Motor neuron (in vitro differentiated cells): ENCODE results near the gene RAPGEFL1. TPM values are rescaled to one million over a fixed set of nuclear protein-coding genes. Genes with fewer than 3 reads are reported as not detected.
A peak's percentile ranks its signal among the peaks of the same experiment; 100 is the strongest.
"Not testable (repeated sequence)": the region's sequence is repeated elsewhere in the genome, so short reads cannot be mapped to it uniquely, and the experiment has no call there.

Experiments
- ATAC-seq, 8 experiments: fragments of 200-7000 bp; cut with Tn5 transposase; replicated peaks in 6 of 8; 2 replicates each; pipeline ENCODE4 v1.8.0; 2021; ENCODE audit warnings: mild to moderate bottlenecking in 8 of 8, moderate library complexity in 8 of 8
- H3K27ac ChIP-seq, 2 donors: fragments of 250-450 bp; sonication (Bioruptor Pico); 2 replicates each; pipeline ENCODE4 v1.9.0; 2021; ENCODE audit warnings: antibody characterized with exemption in 2 of 2, mild to moderate bottlenecking in 2 of 2, moderate library complexity in 1 of 2
- H3K4me1 ChIP-seq, 2 donors: fragments of 250-450 bp; sonication (Bioruptor Pico); replicated peaks in 1 of 2; 2 replicates each; pipeline ENCODE4 v1.6.1; 2021; ENCODE audit warnings: antibody characterized with exemption in 2 of 2, mild to moderate bottlenecking in 2 of 2, moderate library complexity in 1 of 2
- H3K4me3 ChIP-seq, 5 donors: fragments of 250-450 bp; sonication (Bioruptor Pico); 2 replicates each; pipeline ENCODE4 v1.9.0; 2021; ENCODE audit warnings: antibody characterized with exemption in 5 of 5, mild to moderate bottlenecking in 5 of 5, moderate library complexity in 4 of 5
- WGBS, 10 experiments: fragments of 450-650 bp; shearing (Covaris generic); methylation state at CpG; one replicate each; pipeline ENCODE4 v1.0.0; 2022; 5-methylcytosine and 5-hydroxymethylcytosine counted together
- in situ Hi-C, 9 experiments: fragments of 400-800 bp; cut with MboI; loops; one replicate each; pipeline ENCODE4 v1.15.0; 2021; ENCODE audit warnings: low sequenced_read_pairs in 9 of 9, low pct_unique_long_range_greater_than_20kb in 2 of 9; ENCODE audit not compliant: unreplicated experiment in 9 of 9
- total RNA-seq, 8 experiments: library from RNA; unstranded; fragments of 300-600 nt; gene quantifications; 2 replicates each; pipeline versions ENCODE4 v1.2.3 to v1.2.4, GENCODE V29; 2022

The RAPGEFL1 gene
- total RNA-seq, 8 experiments from 2014 or later, result 5.3 to 8.0 (median 6.7) TPM

DNA sequence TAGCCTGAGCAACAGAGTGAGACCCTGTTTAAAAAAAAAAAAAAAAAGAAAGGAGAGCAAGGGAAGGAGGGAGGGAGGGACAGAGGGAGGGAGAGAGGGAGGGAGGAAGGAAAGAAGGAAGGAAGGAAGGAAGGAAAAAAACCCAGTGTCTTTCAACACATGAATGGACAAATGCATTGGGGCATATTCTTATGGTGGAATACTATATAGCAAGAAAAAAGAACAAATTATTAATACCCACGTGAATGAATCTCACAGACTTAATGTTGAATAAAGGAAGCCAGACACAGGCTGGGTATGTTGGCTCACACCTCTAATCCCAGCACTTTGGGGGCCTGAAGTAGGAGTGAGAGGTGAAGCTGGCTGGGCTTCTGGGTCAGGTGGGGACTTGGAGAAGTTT is 20.3 kb downstream of the RAPGEFL1 start:
- Histone ChIP-seq H3K4me3 (no peak overlapping the region), H3K27ac (no peak overlapping the region), H3K4me1 (peaks cover 13 to 18% of the 10 kb centered on the region in 2 donors)
- 18 to 100% (median 67%) methylated on average over 1 of the region's 1 CpG; no CpG with 5 or more reads in 5 of the 10 experiments for WGBS, 10 experiments
- no peak for ATAC-seq
- in situ Hi-C loops, result no loop called here

DNA sequence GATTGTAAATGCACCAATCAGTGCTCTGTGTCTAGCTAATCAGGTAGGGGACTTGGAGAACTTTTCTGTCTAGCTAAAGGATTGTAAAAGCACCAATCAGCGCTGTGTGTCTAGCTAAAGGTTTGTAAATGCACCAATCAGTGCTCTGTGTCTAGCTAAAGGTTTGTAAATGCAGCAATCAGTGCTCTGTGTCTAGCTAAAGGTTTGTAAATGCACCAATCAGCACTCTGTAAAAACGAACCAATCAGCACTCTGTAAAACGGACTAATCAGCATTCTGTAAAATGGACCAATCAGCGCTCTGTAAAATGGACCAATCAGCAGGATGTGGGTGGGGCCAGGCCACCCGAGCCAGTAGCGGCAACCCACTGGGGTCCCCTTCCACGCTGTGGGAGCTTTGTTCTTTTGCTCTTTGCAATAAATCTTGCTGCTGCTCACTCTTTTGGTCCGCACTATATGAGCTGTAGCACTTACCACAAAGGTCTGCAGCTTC is 20.7 kb downstream of the RAPGEFL1 start:
- H3K27ac ChIP-seq, ATAC-seq, H3K4me3 ChIP-seq, in situ Hi-C loops: not testable (repeated sequence)
- 20 to 100% (median 72%) methylated on average over 1 to 5 of the region's 8 CpGs; no CpG with 5 or more reads in 2 of the 10 experiments for WGBS, 10 experiments
- peaks cover 13 to 18% of the 10 kb centered on the region in 2 donors for H3K4me1 ChIP-seq

DNA sequence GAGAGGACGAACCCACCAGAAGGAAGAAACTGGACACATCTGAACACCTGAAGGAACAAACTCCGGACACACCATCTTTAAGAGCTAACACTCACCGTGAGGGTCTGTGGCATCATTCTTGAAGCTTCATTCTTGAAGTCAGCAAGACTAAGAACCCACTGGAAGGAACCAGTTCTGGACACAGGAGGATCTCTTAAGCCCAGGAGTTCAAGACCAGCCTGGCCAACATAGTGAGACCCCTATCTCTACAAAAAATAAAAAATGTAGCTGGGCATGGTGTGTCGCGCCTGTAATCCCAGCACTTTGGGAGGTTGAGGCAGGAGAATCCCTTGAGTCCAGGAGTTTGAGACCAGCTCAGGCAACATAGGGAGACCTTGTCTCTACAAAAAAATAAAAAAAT is 21.3 kb downstream of the RAPGEFL1 start:
- Histone ChIP-seq H3K4me3 (no peak overlapping the region), H3K27ac (no peak overlapping the region), H3K4me1 (peaks cover 13 to 18% of the 10 kb centered on the region in 2 donors)
- no peak for ATAC-seq
- in situ Hi-C loops, result no loop called here
- 73 to 100% (median 92%) methylated on average over 1 to 5 of the region's 5 CpGs; no CpG with 5 or more reads in 2 of the 10 experiments for WGBS, 10 experiments

DNA sequence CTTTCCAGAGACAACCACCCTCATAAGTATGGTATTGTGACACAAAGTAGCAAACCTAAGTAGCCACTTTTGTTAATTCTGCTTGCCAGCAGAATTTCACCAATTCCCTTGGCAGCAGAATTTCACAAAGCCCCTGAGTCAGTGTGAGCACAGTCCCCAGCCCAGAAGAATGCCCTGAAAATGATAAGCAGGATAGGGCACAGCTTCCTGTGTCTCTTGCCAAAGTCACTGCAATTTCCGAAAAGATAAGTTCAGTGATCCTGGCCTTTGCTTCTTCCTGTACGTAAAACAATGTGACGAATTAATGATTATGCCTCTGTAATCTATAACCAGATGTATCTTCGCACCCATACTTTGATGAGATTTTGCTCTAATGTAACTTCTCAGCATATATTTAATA is 25.9 kb downstream of the RAPGEFL1 start:
- in situ Hi-C loops, result loop anchor here in 4 of 9 experiments (5.0 to 10.0 kb wide), 4 partner anchors 82 to 92 kb away; partner anchors contain the start of gene CDC6 (in 2 of the 4)
- no peak overlapping the region for H3K27ac ChIP-seq
- ATAC-seq, result no peak
- H3K4me3 ChIP-seq, result no peak overlapping the region
- H3K4me1 ChIP-seq, result no peaks in the 10 kb centered on the region
- 60 to 100% (median 97%) methylated on average over 1 to 4 of the region's 4 CpGs; no CpG with 5 or more reads in 3 of the 10 experiments for WGBS, 10 experiments

DNA sequence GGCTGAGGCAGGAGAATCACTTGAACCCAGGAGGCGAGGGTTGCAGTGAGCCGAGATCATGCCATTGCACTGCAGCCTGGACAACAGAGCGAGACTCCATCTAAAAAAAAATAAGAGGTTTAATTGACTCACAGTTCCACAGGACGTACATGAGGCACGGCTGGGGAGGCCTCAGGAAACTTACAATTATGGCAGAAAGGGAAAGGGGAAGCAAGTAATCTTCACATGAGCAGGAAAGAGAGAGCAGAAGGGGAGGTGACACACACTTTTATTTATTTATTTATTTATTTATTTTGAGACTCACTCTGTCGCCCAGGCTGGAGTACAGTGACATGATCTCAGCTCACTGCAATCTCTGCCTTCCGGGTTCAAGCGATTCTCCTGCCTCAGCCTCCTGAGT is 28.9 kb downstream of the RAPGEFL1 start:
- not testable (repeated sequence) for ATAC-seq
- in situ Hi-C loops, result loop anchor here in 2 of 9 experiments (10.0 kb wide), 2 partner anchors 79 to 89 kb away; partner anchors contain the start of gene CDC6 (in 1 of the 2)

DNA sequence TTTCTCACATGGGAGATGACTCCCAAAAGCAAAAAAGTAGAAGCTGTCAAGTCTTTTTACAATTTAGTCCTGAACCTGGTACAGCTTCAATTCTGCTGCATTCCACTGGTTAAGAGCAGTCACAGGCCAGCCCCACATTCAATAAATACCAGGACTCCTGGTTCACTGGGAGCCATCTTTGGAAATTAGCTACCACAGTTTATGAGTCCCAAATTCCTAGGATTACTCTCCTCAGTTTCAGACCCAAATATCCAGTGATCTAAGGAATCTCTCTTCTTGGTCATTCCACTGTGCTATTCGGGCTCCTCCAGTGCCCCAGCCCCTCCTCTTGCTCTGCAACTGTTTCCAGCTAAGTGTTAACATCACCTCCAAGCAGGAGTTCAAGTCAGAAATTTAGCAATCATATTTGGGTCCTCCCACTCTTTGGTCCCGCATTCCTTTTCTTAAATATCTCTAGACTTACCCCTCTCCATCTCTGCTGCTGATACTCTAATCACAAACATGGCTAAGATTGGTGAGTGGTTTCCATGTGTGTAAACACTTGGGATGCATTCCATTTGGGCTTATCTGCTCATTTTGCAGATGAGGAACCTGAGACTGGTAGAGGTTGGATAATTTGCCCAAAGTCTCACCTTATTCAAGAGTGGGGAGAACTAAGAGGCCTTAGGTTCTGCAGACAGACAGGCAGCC is 32.3 kb downstream of the RAPGEFL1 start:
- H3K27ac ChIP-seq, result no peak overlapping the region
- no peaks in the 10 kb centered on the region for H3K4me1 ChIP-seq
- no peak for ATAC-seq
- WGBS, 10 experiments, result 58 to 100% (median 74%) methylated on average over 1 to 2 of the region's 2 CpGs; no CpG with 5 or more reads in 4 of the 10 experiments
- in situ Hi-C loops, result loop anchor here in 2 of 9 experiments (10.0 kb wide), 2 partner anchors 75 to 85 kb away; partner anchors contain the start of gene CDC6 (in 1 of the 2)
- no peak overlapping the region for H3K4me3 ChIP-seq

More for the DNA sequence above, 28.9 kb downstream of the RAPGEFL1 start:
- H3K27ac ChIP-seq, H3K4me1 ChIP-seq, H3K4me3 ChIP-seq: not testable (repeated sequence)
- 71 to 100% (median 93%) methylated on average over 2 to 6 of the region's 8 CpGs; no CpG with 5 or more reads in 4 of the 10 experiments for WGBS, 10 experiments

DNA sequence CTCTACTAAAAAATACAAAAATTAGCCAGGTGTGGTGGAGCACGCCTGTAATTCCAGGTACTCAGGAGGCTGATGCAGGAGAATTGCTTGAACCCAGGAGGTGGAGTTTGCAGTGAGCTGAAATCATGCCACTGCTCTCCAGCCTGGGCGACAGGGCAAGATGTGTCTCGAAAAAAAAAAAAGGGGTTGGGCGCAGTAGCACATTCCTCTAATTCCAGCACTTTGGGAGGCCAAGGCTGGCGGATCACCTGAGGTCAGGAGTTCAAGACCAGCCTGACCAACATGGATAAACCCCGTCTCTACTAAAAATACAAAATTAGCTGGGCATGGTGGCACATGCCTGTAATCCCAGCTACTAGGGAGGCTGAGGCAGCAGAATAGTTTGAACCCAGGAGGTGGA is 36.6 kb downstream of the RAPGEFL1 start:
- H3K4me1 ChIP-seq, ATAC-seq, in situ Hi-C loops, H3K4me3 ChIP-seq, H3K27ac ChIP-seq: not testable (repeated sequence)
- 73 to 100% (median 90%) methylated on average over 2 to 5 of the region's 6 CpGs; no CpG with 5 or more reads in 6 of the 10 experiments for WGBS, 10 experiments

DNA sequence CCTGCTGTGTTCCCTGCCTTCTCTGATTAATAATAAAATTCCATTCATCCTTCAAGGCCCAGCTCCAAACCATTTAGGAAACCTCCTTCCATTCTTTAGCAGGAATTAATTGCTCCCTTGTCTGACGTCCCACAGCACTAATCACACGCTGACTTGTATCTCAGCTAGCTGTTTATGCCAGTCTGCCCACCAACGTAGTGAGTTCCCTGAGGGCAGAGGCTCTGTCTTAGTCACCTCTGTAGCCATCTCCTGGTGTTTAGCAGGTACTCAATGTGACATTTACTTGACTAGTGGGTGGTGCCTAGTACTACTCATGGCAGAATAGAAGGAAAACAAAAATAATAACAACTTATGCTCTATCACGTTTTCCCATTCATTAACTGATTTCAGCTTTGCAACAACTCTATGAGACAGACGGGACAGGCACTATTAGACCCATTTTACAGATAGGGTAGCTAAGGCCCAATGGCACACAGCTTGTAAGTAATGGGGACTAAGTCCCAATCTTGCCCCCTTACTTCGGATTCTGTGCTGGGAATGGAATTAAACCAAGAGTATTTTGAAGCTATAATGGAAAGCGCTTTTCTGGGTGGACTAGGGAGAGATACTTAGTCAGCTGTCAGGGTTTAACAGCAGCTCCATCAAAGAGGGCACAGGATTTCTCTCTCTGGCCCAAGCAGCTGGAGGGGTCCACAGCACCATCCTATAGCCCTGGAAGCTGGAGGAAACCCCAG is 40.9 kb downstream of the RAPGEFL1 start:
- H3K4me3 ChIP-seq, result peak overlapping the region; percentile 40 to 78 (median 57)
- H3K27ac ChIP-seq, result peak overlapping the region; percentile 93 to 94
- WGBS, 10 experiments, result 60 to 100% (median 74%) methylated on average over 1 to 5 of the region's 7 CpGs; no CpG with 5 or more reads in 2 of the 10 experiments
- ATAC-seq, result no peak
- in situ Hi-C loops, result no loop called here
- H3K4me1 ChIP-seq, result peaks cover 3 to 6% of the 10 kb centered on the region in 2 donors

DNA sequence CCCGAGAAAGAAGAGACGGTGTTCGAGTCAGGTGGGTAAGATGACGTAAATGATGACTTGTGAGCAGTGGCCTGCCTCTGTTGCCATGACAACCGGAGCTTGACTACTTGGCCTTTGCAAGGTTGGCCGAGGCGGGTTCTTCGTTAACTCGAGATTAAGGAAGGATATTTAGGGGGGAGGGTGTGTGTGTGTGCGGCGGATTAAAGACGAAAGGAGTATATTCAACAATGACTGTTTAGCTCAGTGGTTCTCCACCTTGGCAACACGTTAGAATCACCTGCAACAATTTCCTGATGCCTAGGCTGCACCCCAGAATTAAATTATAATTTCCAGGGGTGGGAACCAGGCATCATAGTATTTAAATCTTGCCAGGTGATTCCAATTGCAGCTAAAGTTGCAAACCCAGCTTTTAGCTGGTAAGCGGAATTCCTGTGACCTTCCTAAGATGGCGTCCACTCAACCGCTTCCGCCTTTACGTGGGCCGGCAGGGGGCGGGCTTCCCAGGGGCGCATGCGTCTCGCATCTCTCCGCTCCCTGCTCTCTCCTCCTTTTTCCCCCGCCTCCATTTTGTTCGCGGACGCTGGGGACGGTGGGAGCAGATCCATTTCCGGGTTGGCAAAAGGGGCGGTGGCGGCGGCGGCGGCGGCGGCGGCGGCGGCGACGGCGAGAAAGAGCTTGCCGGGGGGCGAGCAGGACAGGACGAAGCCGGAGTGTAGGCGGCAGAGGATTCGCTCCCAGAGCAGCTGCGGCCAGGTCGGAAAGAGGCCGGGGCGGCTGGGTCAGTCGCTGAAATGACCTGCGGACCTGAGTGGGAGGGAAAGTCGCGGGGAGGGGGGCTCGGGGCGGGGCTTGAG is 41.7 kb downstream of the RAPGEFL1 start, which contains the start of gene WIPF2:
Gene WIPF2 (plus strand): TSS at position 565 of the 854 bp plus-strand sequence. CDS start 37,156 bp downstream, outside the sequence.
- in situ Hi-C loops, result no loop called here
- H3K4me1 ChIP-seq, result peaks cover 3 to 6% of the 10 kb centered on the region in 2 donors
- peak within 1 kb of the TSS; percentile 40 to 78 (median 57) for H3K4me3 ChIP-seq
- peak within 1 kb of the TSS; percentile 93 to 94 for H3K27ac ChIP-seq
- 0 to 20% (median 2%) methylated on average over 2 to 15 of the region's 59 CpGs; no CpG with 5 or more reads in 1 of the 10 experiments for WGBS, 10 experiments
- ATAC-seq, result peak; percentile 91 to 97 (median 94)

DNA sequence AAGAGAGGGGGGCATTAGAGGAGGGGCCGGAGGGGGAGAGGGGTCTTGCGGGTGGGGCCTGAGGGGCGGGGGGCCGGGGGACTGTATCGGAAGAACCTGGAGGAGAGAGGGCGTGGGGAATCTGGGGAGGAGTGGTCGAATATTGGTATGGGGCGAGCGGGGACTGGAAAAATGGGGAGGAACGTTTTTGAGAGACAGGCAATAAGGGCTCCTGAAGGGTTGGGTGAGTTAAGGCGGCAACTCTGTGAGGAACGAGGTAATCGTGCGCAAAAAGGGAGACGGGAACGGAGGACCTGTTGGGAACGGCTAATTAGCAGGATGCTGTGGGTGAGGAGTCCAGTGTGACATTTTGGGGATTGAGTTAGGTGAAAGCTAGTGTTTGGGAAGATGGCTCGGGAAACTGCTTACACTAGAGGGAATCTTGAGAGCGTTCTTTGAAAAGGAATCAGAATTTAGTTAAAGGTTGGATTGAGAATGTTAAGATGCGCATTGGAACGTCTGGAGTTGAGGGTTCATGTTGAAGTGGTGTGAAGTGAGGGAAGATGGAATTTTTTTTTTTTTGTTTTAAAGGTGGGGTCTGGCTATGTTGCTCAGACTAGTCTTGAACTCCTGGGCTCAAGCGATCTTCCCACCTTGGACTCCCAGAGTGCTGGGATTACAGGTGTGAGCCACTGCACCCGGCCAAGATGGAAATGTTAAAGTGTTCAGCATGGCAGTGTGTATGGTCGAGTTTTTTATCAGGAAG is 42.5 kb downstream of the RAPGEFL1 start:
- in situ Hi-C loops, result no loop called here
- WGBS, 10 experiments, result 0 to 25% (median 8%) methylated on average over 2 to 13 of the region's 24 CpGs; no CpG with 5 or more reads in 1 of the 10 experiments
- ATAC-seq, result peak; percentile 29 to 71 (median 43)

DNA sequence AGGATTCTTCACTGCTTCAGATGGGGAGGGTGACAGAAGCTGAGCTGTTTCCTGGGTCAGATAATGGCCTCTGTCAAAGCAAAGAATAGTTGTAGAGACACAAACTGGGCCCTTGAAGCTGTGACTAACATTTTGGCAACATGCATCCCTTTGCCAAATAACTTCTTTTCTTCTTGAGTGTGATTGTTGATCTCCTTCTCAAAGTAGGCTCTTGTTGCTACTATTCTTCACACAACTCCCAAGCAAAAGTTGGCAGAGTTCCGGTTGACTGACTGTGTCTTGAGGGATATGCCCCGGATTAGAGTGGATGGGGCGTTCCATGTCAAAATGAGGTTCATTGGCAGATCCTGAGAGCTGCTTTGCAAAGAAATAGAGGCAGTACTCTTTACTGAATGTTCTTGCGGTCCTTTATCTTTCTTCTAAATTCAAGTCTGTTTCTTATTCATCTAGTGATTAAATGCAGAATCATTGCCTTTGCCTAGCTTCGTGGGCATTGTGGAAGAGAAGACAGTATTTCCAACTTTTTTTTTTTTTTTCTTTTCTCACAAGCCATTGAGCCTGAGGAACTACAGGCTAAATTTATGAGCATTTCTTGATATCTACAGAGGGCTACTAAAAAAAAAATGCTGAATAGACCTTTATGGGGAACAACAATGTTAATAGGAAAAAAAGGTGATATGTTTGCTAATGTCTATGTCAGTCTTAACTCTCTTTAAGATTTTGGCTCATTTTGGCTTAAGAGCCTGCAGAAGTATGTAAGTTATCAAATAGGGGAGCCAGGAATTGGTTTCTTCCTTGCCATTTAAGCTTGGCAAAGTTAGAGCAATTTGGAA is 47.7 kb downstream of the RAPGEFL1 start:
- H3K4me1 ChIP-seq, result peaks cover 3 to 5% of the 10 kb centered on the region in 2 donors
- in situ Hi-C loops, result no loop called here
- H3K27ac ChIP-seq, result no peak overlapping the region
- 6 to 71% (median 36%) methylated on average over 1 to 5 of the region's 5 CpGs for WGBS, 10 experiments
- peak in 7 of 8 experiments; percentile 61 to 79 (median 69) for ATAC-seq
- H3K4me3 ChIP-seq, result peak overlapping the region in 1 of 5 donors; percentile 10

More for the DNA sequence above, 42.5 kb downstream of the RAPGEFL1 start:
- H3K4me1 ChIP-seq, result peaks cover 3 to 6% of the 10 kb centered on the region in 2 donors
- H3K27ac ChIP-seq, result peak overlapping the region; percentile 93 to 94
- peak overlapping the region; percentile 40 to 78 (median 57) for H3K4me3 ChIP-seq
